Lower lobe of right lung (tissue), 2 donors: ENCODE results near the gene OR5AS1. TPM values are rescaled to one million over a fixed set of nuclear protein-coding genes. Genes with fewer than 3 reads are reported as not detected.

Experiments used
- ATAC-seq, 2 donors: fragments of 200-7000 bp; cut with Tn5 transposase; one replicate each; pipeline ENCODE4 v1.9.1; 2020 to 2022; ENCODE audit warnings: mild to moderate bottlenecking in 2 of 2, moderate library complexity in 2 of 2
- DNase-seq: peaks from one replicate; pipeline ENCODE4 v3.0.0-alpha.2; 2020
- H3K27ac ChIP-seq: fragments of 200-600 bp; one replicate; pipeline ENCODE4 v1.8.0; 2022
- H3K27me3 ChIP-seq: fragments of 200-600 bp; one replicate; pipeline ENCODE4 v1.8.0; 2022; ENCODE audit warnings: low read depth
- H3K36me3 ChIP-seq: fragments of 200-600 bp; one replicate; pipeline ENCODE4 v1.8.0; 2022; ENCODE audit warnings: mild to moderate bottlenecking
- H3K4me1 ChIP-seq: fragments of 200-600 bp; one replicate; pipeline ENCODE4 v1.8.0; 2022
- H3K4me3 ChIP-seq: fragments of 200-600 bp; one replicate; pipeline ENCODE4 v1.8.0; 2022; ENCODE audit warnings: mild to moderate bottlenecking
- H3K9me3 ChIP-seq: fragments of 200-600 bp; one replicate; pipeline ENCODE4 v1.8.0; 2022
- CTCF ChIP-seq: fragments of 200-600 bp; IDR thresholded peaks from one replicate; pipeline ENCODE4 v1.8.0; 2022; ENCODE audit warnings: antibody characterized with exemption, mild to moderate bottlenecking
- intact Hi-C: fragments of 100-400 bp; cut with DNase I; formaldehyde crosslinking; loops from one replicate; pipeline ENCODE4 v1.11.0; 2022
- long read RNA-seq: library from polyadenylated mRNA; unstranded; transcript quantifications from one replicate; pipeline ENCODE4 v2.0.0, GENCODE V29; 2021
- total RNA-seq: library from RNA; stranded (reverse); fragmentation: NEBNext Ultra II Directional; extraction: Animal tissue kit (Norgen Biotek cat#: 25700); gene quantifications from one replicate; pipeline ENCODE4 v1.2.1, GENCODE V29; 2021
- donor health status: DM: no; HTN: yes; CAD: no; lungs with severe emphysema.

OR5AS1 gene
- not detected for total RNA-seq
- long read RNA-seq, result 0 reads

DNA sequence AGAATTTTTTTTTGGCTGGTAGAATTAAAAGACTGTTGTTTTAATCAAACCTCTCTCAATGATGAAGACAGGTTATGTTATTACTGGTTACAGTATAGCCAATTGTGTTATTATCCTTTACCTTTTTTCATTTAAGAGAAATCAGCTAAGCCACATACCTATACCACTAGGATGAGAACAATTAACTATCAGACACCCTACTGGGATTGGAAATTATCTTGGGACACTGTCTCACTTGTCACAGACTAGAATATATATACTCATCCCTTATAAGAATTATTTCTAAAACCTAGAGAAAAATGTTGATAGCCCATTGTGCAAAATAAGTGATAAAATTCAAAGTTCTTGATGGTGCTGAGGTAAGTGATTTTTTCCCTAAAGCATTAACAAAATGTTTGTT is at the start of gene OR5AS1:
Gene OR5AS1 (plus strand): TSS at position 301 of the 400 bp plus-strand sequence. CDS start 2,765 bp downstream, outside the sequence.
- H3K9me3 ChIP-seq, result no peaks in the 10 kb centered on the region
- H3K4me3 ChIP-seq, result no peak within 1 kb of the TSS
- TF ChIP-seq CTCF, result no peak
- H3K4me1 ChIP-seq, result no peaks in the 10 kb centered on the region
- ATAC-seq, result no peak
- no peak within 1 kb of the TSS for H3K27ac ChIP-seq
- no peaks in the 10 kb centered on the region for H3K27me3 ChIP-seq
- DNase-seq, result no peak
- intact Hi-C loops, result no loop called here
- no peaks in the 10 kb centered on the region for H3K36me3 ChIP-seq

GRCh38 chr11:55994525-55994924 is 32.9 kb upstream of the OR5AS1 start, which contains the start of gene OR5F1:
Gene OR5F1, minus strand, starts transcription at chr11:55994625. Its CDS starts 0 bp downstream, at chr11:55994625.
- ATAC-seq (no peak), DNase-seq (no peak)
- Histone ChIP-seq H3K27ac (no peak within 1 kb of the TSS), H3K4me3 (no peak within 1 kb of the TSS), H3K9me3 (no peaks in the 10 kb centered on the region), H3K27me3 (no peaks in the 10 kb centered on the region), H3K36me3 (no peaks in the 10 kb centered on the region), H3K4me1 (no peaks in the 10 kb centered on the region)
- no peak for TF ChIP-seq CTCF
- intact Hi-C loops, result no loop called here

DNA sequence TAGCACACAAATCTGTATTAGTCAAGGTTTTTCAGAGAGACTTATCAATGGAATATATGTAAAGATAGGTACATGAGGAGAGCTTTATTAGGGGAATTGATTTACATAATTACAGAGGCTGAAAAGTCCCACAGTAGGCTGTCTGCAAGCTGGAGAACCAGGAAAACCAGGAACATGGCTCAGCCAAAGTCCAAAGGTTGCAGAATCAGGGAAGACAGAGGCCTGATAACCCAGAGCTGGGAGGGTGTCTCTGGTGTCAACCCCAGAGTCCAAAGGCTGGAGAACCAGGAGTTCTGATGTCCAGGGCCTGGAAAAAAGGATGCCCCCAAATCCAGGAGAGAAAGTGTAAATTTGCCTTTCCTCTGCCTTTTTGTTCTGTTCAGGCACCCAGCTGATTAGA is 16.7 kb upstream of the OR5AS1 start:
- H3K4me3 ChIP-seq, result no peak overlapping the region
- no peak for TF ChIP-seq CTCF
- H3K27ac ChIP-seq, result no peak overlapping the region
- H3K4me1 ChIP-seq, result no peaks in the 10 kb centered on the region
- no peaks in the 10 kb centered on the region for H3K36me3 ChIP-seq
- no peak for DNase-seq
- intact Hi-C loops, result no loop called here
- H3K9me3 ChIP-seq, result no peaks in the 10 kb centered on the region
- no peaks in the 10 kb centered on the region for H3K27me3 ChIP-seq
- ATAC-seq, result no peak

GRCh38 chr11:56013805-56014204 is 13.6 kb upstream of the OR5AS1 start:
- no peak for TF ChIP-seq CTCF
- ATAC-seq, result no peak
- Histone ChIP-seq H3K27me3 (no peaks in the 10 kb centered on the region), H3K4me3 (no peak overlapping the region), H3K36me3 (no peaks in the 10 kb centered on the region), H3K27ac (no peak overlapping the region), H3K4me1 (no peaks in the 10 kb centered on the region), H3K9me3 (no peaks in the 10 kb centered on the region)
- intact Hi-C loops, result no loop called here
- DNase-seq, result no peak

GRCh38 chr11:56045538-56045937 is 18.1 kb downstream of the OR5AS1 start:
- TF ChIP-seq CTCF, result no peak
- H3K4me1 ChIP-seq, result no peaks in the 10 kb centered on the region
- intact Hi-C loops, result no loop called here
- H3K9me3 ChIP-seq, result no peaks in the 10 kb centered on the region
- no peak overlapping the region for H3K4me3 ChIP-seq
- ATAC-seq, result no peak
- no peaks in the 10 kb centered on the region for H3K36me3 ChIP-seq
- DNase-seq, result no peak
- no peaks in the 10 kb centered on the region for H3K27me3 ChIP-seq
- H3K27ac ChIP-seq, result no peak overlapping the region

- H3K9me3 ChIP-seq, result no peaks in the 10 kb centered on the region
- no peaks in the 10 kb centered on the region for H3K4me1 ChIP-seq
- ATAC-seq (no peak), DNase-seq (no peak)
- H3K27ac ChIP-seq, result no peak overlapping the region
- H3K4me3 ChIP-seq, result no peak overlapping the region
- no peaks in the 10 kb centered on the region for H3K27me3 ChIP-seq
- TF ChIP-seq CTCF, result no peak
- intact Hi-C loops, result no loop called here
- no peaks in the 10 kb centered on the region for H3K36me3 ChIP-seq
Measured at GRCh38 chr11:56048480-56048879, 21.0 kb downstream of the OR5AS1 start.
